Measurements from ENCODE around the gene ZDHHC11B.
"Not testable (repeated sequence)": the region's sequence is repeated elsewhere in the genome, so short reads cannot be mapped to it uniquely, and the experiment has no call there.

DNA sequence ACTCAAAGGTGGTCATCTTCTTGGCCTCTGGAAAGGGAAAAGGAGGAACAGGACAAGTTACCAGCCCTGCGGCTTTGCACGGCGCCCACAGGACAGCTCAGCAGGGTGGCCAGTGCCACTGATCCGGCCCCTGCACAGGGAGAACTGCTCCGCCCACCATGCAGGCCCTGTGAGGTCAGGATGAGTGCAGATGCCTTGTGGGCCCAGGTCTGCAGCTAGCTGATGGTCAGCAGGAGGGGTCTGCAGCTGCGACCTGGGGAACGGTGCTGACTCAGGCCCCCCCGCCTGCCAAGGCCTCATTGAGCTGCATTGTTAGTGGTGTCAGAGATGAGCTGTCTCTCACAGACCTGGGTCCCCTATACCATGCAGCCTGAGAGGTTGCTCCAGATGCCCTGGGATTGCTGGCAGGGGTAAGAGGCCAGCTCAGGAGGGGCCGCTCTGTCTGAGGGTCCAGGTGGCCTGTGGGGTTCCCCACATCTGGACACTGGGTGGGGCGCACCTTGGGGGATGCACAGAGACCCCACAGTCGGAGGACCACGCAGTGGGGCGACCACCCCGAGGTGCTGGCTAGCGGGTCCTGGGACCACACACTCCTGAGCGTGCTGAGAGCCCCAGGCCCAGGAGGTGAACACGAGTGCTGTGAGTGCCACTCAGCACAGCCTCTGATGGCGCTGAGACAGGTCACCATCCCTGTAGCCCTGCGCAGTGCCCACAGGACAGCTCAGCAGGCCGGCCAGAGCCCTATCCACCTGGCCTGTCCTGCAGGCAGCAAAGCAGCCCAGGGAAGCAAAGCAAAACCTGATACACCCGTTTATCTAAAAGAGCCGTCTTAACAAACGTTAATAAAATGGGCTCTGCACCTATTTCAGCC is 39.0 kb downstream of the ZDHHC11B start:
- TF ChIP-seq, protein P1, sequence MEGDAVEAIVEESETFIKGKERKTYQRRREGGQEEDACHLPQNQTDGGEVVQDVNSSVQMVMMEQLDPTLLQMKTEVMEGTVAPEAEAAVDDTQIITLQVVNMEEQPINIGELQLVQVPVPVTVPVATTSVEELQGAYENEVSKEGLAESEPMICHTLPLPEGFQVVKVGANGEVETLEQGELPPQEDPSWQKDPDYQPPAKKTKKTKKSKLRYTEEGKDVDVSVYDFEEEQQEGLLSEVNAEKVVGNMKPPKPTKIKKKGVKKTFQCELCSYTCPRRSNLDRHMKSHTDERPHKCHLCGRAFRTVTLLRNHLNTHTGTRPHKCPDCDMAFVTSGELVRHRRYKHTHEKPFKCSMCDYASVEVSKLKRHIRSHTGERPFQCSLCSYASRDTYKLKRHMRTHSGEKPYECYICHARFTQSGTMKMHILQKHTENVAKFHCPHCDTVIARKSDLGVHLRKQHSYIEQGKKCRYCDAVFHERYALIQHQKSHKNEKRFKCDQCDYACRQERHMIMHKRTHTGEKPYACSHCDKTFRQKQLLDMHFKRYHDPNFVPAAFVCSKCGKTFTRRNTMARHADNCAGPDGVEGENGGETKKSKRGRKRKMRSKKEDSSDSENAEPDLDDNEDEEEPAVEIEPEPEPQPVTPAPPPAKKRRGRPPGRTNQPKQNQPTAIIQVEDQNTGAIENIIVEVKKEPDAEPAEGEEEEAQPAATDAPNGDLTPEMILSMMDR (IDR thresholded peaks at IDR 0.05; ENCODE audit: insufficient read depth, low read length), result not testable (repeated sequence)
- TF ChIP-seq, protein P2, sequence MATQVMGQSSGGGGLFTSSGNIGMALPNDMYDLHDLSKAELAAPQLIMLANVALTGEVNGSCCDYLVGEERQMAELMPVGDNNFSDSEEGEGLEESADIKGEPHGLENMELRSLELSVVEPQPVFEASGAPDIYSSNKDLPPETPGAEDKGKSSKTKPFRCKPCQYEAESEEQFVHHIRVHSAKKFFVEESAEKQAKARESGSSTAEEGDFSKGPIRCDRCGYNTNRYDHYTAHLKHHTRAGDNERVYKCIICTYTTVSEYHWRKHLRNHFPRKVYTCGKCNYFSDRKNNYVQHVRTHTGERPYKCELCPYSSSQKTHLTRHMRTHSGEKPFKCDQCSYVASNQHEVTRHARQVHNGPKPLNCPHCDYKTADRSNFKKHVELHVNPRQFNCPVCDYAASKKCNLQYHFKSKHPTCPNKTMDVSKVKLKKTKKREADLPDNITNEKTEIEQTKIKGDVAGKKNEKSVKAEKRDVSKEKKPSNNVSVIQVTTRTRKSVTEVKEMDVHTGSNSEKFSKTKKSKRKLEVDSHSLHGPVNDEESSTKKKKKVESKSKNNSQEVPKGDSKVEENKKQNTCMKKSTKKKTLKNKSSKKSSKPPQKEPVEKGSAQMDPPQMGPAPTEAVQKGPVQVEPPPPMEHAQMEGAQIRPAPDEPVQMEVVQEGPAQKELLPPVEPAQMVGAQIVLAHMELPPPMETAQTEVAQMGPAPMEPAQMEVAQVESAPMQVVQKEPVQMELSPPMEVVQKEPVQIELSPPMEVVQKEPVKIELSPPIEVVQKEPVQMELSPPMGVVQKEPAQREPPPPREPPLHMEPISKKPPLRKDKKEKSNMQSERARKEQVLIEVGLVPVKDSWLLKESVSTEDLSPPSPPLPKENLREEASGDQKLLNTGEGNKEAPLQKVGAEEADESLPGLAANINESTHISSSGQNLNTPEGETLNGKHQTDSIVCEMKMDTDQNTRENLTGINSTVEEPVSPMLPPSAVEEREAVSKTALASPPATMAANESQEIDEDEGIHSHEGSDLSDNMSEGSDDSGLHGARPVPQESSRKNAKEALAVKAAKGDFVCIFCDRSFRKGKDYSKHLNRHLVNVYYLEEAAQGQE (IDR thresholded peaks at IDR 0.05; ENCODE audit: insufficient replicate concordance, low read depth), result not testable (repeated sequence)
- TF ChIP-seq POLR2AphosphoS5 (IDR thresholded peaks at IDR 0.05; ENCODE audit: low read depth); GABPA (IDR thresholded peaks at IDR 0.05; ENCODE audit: low read depth); SPI1 (IDR thresholded peaks at IDR 0.05; ENCODE audit: borderline replicate concordance, low read depth): not testable (repeated sequence)
